LNCAP (cell line): ENCODE measurements around the gene TASOR.
A peak's percentile ranks its signal among the peaks of the same experiment; 100 is the strongest.

ENCODE experiments used
- TF ChIP-seq, protein P1 (sequence below): fragments of 450-650 bp; IDR thresholded peaks from 2 replicates; pipeline ENCODE4 v1.5.1; 2017; ENCODE audit warnings: mild to moderate bottlenecking

The TASOR gene

DNA sequence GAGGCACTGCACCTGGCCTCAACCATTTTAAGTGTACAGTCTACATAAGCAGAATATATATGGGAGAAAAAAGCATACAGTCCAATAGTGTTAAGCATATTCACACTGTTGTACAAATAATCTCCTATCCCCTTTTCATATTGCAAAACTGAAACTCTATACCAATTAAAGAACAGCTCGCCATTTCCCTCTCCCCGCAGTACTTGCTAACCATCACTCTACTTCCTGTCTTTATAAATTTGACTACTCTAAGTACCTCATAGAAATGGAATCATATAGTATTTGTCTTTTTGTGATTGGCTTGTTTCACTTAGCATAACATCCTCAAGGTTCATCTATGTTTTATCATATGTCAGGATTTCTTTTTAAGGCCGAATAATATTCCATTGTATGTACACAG is 21.6 kb upstream of the TASOR start:
- TF ChIP-seq, protein P1, sequence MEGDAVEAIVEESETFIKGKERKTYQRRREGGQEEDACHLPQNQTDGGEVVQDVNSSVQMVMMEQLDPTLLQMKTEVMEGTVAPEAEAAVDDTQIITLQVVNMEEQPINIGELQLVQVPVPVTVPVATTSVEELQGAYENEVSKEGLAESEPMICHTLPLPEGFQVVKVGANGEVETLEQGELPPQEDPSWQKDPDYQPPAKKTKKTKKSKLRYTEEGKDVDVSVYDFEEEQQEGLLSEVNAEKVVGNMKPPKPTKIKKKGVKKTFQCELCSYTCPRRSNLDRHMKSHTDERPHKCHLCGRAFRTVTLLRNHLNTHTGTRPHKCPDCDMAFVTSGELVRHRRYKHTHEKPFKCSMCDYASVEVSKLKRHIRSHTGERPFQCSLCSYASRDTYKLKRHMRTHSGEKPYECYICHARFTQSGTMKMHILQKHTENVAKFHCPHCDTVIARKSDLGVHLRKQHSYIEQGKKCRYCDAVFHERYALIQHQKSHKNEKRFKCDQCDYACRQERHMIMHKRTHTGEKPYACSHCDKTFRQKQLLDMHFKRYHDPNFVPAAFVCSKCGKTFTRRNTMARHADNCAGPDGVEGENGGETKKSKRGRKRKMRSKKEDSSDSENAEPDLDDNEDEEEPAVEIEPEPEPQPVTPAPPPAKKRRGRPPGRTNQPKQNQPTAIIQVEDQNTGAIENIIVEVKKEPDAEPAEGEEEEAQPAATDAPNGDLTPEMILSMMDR, result no peak

DNA sequence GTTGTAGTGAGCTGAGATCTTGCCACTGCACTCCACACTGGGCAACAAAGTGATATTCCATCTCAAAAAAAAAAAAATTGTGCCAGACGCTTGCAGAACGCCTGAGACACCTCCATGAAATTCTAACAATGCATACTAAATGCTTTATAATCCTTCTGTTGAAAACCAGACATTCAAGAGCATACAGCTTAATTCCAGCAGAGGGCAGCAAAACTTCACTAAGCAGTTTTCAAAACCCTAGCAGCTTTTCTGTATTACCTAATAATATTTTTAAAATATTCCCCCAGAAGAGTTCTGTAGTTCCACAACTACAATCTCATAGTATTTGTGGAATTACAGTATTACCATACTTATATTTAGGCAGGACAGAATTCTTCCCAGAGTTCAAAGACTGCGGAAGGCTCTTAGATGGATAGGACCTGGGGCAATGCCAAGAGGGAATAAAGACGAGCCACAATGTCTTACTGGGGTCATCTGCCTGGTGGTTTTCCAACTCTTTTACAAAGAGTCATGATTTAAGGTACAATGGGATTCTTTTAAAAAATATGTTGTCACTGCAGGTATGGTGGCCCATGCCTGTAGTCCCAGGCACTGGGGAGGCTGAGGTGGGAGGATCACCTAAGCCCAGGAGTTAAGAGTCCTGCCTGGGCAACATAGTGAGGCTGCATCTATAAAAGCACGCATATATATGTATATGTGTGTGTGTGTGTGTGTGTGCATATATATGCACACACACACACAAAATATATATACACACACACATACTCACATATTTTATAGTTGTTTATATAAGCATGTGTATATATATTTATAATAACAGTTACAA is 19.6 kb upstream of the TASOR start:
- TF ChIP-seq, protein P1, result peak; percentile 85

DNA sequence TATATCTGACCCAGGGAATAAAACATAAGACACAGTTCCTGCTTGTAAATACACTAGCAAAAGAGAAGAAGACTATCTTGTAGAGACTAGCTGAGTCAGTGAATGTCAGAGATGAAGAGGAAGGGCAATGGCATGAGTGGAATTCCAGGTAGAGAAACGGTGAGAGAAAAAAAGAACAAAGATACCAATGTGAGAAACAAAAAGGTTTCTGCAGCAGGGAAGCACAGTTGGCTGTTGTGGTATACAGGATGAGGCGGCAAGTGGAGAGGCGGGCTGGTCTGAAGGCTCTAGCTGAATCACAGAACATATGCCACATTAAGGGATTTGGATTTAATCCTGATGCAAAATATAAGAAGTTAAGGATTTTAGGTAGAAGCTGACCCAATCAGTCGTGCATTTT is 17.1 kb upstream of the TASOR start:
- TF ChIP-seq, protein P1, result no peak

DNA sequence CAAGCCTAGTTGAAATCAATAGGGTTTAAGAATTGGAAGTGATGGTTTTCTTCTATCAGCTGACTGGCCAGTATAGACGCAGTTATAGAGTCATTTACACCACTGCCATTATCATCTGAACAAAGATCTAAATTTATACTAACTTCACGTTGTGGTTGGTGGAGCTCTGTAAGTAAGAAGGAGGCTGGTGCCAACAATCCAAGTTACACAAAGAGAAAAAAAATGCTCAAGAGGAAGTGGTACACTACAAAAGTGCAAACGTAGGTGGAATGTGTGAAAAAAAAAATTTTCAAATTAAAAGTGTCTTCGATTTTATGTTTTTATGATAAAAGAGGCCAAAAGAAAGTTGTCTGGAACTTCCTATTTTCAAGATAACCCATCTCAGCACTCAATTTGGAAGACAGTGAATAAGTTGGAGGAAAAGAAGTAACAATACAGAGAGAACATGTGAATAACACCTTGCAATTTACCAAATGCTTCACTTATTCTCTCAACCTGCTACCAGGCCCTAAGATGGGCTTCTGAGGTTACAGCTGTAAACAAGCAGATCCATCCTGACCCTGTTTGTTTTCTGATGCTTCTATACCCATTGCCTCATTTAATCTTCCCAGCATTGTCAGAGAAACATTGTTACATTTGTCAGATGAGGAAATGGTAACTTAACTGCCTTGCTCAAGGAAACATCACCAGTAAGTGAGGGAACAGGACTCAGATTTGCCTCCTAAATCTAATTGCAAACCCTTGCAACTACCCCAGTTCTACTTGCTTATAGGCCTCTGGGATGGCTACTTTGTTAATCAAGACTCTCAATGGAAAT is 12.0 kb upstream of the TASOR start:
- TF ChIP-seq, protein P1, result no peak

DNA sequence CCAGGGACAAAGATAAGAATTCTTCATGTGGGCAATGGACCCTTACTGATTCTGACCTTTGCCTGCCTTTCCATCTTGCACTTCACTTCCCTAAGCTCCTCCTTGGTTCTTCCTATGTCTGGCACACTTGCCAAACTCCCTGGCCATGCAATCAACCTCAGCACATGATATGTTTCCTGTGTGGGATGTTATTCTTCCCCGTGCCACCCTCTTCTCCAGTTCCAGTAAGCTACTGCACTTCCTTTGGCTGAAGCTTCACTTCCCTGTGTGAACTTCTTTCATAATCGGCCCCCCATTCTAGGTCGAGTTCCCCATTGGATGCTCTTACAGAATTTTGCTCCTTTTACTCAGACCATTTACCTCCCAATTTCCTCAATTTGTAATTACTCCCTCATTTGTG is 10.7 kb upstream of the TASOR start:
- TF ChIP-seq, protein P1, result no peak

DNA sequence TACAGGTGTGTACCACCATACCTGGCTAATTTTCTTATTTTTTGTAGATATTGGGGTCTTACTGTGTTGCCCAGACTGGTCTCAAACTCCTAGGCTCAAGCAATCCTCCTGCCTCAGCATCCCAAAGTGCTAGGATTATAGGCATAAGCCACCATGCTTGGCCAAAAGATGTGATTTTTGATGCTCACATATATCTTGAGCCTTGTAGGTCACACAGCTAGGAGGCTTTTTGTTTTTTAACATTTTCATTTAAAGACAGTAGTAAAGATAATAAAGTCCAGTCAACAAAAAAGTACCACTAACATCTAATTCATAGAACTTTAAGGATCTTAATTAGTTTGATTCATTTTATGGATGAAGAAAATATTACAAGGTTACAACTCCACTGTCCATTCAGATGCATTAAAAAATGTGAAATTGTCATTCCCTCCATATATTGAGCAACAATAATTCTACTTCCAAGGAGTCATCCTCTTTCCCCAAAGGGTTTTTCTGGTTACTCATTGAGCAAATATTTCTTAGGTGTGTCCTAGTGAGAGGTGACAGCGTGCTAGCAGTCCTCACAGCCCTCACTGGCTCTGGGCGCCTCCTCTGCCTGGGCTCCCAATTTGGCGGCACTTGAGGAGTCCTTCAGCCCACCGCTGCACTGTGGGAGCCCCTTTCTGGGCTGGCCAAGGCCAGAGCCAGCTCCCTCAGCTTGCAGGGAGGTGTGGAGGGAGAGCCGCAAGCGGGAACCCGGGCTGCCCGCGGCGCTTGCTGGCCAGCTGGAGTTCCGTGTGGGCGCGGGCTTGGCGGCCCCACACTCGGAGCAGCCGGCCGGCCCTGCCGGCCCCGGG is 8.3 kb upstream of the TASOR start:
- TF ChIP-seq, protein P1, result no peak

DNA sequence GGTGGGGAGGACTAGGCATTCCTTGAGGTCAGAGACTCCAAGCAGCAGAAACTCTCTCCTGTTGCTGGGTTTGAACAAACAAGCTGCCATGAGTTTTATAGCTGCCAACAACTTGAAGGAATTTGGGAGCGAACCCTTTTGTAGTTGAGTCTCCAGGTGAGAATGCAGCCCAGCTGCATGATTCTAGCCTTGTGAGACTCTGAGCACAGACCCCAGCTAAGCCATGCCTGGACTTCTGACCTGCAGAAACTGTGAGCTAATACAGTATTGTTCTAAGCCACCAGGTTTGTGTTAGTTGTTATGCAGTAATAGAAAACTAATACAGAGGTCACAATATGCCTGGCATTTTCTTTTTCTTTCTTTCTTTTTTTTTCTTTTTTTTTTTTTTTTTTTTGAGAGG is 6.2 kb upstream of the TASOR start:
- TF ChIP-seq, protein P1, result no peak
